ENCODE measurements around the gene SEMA4D.

Gene SEMA4D

DNA sequence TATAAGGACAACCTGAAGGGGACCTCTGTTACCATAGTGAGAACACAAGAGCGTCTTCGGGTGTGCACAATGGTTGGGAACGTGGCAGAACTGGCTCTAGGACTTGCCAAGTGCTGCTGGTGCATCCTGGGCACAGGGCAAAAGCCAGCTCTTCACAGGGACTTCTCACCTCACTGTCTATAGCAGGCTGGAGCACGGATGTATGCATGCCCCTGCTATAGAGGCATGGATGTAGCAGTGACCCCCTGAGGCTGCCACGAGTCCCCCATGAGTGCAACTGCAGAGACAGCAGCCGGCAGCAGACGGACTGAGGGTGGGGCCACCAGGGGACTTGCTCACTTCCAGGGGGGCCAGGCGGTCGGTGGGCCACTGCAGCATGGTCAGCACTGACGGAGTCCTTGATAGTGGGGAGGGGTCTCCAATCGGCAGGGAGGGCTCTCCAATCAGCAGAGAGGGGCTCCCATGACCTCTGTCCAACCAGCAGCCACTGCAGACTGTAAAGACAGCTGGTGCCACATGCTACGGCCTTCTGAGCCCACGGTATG lies 64.9 kb downstream of the SEMA4D start:
- Histone ChIP-seq H2AK5ac (ENCODE audit: low read length) (no peak overlapping the region), H3K4me2 (ENCODE audit: low read length) (no peak overlapping the region), H3K18ac (ENCODE audit: low read length) (no peak overlapping the region), H3K4me1 (ENCODE audit: control insufficient read depth, low read depth, low read length) (peaks cover 5% of the 10 kb centered on the region), H3K36me3 (ENCODE audit: control insufficient read depth, insufficient read depth, low read length) (no peaks in the 10 kb centered on the region), H3K56ac (ENCODE audit: low read length) (no peak overlapping the region), H3K27me3 (ENCODE audit: insufficient read depth, low read length, poor library complexity) (no peaks in the 10 kb centered on the region), H2BK120ac (ENCODE audit: low read depth, low read length) (no peak overlapping the region), H4K5ac (ENCODE audit: low read length) (no peak overlapping the region), H3K23ac (ENCODE audit: low read length) (no peak overlapping the region), H2BK15ac (replicated peaks; ENCODE audit: low read depth) (no peak overlapping the region), H4K8ac (ENCODE audit: low read depth, low read length) (no peak overlapping the region), H3K27ac (ENCODE audit: low read depth, low read length) (no peak overlapping the region), H3K4me3 (ENCODE audit: low read length) (no peak overlapping the region), H3K79me1 (ENCODE audit: low read length) (no peaks in the 10 kb centered on the region), H2BK5ac (ENCODE audit: low read length) (no peak overlapping the region), H3K9ac (ENCODE audit: low read length) (no peak overlapping the region), H3K4ac (ENCODE audit: low read depth, low read length) (no peak overlapping the region), H3K79me2 (ENCODE audit: control insufficient read depth, insufficient read depth, low read length) (no peaks in the 10 kb centered on the region)
- DNase-seq: no peak
- no CpG with 5 or more reads among the region's 13 CpGs for WGBS (ENCODE audit: extremely low coverage, insufficient coverage, low lambda C conversion rate)

DNA sequence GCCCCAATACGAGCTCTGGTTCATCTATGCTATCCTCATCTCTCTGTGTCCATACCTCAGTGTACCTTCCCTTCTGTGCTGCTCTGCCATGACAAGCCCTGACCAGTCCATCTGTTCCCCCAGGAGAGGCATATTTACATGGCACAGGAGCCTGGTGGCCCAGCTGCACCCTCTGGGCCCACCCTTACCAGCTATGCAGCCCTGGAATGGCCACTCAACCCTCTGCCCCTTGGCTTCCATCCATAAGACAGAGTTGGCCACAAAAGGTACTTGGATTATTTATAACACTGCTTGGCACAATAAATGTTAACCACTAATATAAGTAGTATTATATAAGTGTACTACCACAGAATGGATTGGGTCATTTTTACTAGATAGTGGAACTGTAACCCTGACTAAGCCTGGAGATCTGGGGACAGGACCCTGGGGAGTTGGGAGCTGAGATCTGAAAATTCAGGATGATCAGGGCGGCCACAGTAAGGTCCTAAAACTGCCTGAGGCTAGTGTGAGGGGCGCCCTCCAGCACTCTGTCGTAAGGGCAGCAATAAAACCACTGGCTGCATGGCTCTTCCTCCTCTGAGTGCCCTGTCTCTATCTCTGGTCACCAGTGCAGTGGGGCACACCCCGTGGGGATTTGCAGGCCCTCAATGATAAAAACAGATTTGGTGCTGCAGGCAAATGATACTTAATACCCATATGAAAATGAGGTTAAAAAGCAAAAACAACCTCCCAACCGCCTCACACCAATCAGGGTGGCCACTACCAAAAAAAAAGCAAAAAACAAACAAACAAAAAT lies 65.8 kb downstream of the SEMA4D start:
- no peak overlapping the region for H2BK5ac ChIP-seq (ENCODE audit: low read length)
- no peak overlapping the region for H2BK15ac ChIP-seq (replicated peaks; ENCODE audit: low read depth)
- no peak overlapping the region for H4K5ac ChIP-seq (ENCODE audit: low read length)
- H3K56ac ChIP-seq (ENCODE audit: low read length): no peak overlapping the region
- no CpG with 5 or more reads among the region's 6 CpGs for WGBS (ENCODE audit: extremely low coverage, insufficient coverage, low lambda C conversion rate)
- no peaks in the 10 kb centered on the region for H3K79me1 ChIP-seq (ENCODE audit: low read length)
- H3K4me2 ChIP-seq (ENCODE audit: low read length): no peak overlapping the region
- no peaks in the 10 kb centered on the region for H3K36me3 ChIP-seq (ENCODE audit: control insufficient read depth, insufficient read depth, low read length)
- DNase-seq: no peak
- no peak overlapping the region for H3K27ac ChIP-seq (ENCODE audit: low read depth, low read length)
- no peaks in the 10 kb centered on the region for H3K79me2 ChIP-seq (ENCODE audit: control insufficient read depth, insufficient read depth, low read length)
- no peak overlapping the region for H3K18ac ChIP-seq (ENCODE audit: low read length)
- H3K27me3 ChIP-seq (ENCODE audit: insufficient read depth, low read length, poor library complexity): no peaks in the 10 kb centered on the region
- peaks cover 5% of the 10 kb centered on the region for H3K4me1 ChIP-seq (ENCODE audit: control insufficient read depth, low read depth, low read length)
- H3K9ac ChIP-seq (ENCODE audit: low read length): no peak overlapping the region
- no peak overlapping the region for H3K4ac ChIP-seq (ENCODE audit: low read depth, low read length)
- no peak overlapping the region for H2BK120ac ChIP-seq (ENCODE audit: low read depth, low read length)
- no peak overlapping the region for H3K4me3 ChIP-seq (ENCODE audit: low read length)
- H3K23ac ChIP-seq (ENCODE audit: low read length): no peak overlapping the region
- no peak overlapping the region for H2AK5ac ChIP-seq (ENCODE audit: low read length)
- H4K8ac ChIP-seq (ENCODE audit: low read depth, low read length): no peak overlapping the region

- no peak overlapping the region for H4K5ac ChIP-seq (ENCODE audit: low read length)
- no peak overlapping the region for H2AK5ac ChIP-seq (ENCODE audit: low read length)
- H3K18ac ChIP-seq (ENCODE audit: low read length): no peak overlapping the region
- H3K56ac ChIP-seq (ENCODE audit: low read length): no peak overlapping the region
- H2BK120ac ChIP-seq (ENCODE audit: low read depth, low read length): no peak overlapping the region
- no peak overlapping the region for H3K9ac ChIP-seq (ENCODE audit: low read length)
- H4K8ac ChIP-seq (ENCODE audit: low read depth, low read length): no peak overlapping the region
- H2BK15ac ChIP-seq (replicated peaks; ENCODE audit: low read depth): no peak overlapping the region
- no peak overlapping the region for H2BK5ac ChIP-seq (ENCODE audit: low read length)
- peaks cover 3% of the 10 kb centered on the region for H3K4me1 ChIP-seq (ENCODE audit: control insufficient read depth, low read depth, low read length)
- H3K27ac ChIP-seq (ENCODE audit: low read depth, low read length): no peak overlapping the region
- peak overlapping the region; percentile 15 for H3K23ac ChIP-seq (ENCODE audit: low read length)
- H3K4me3 ChIP-seq (ENCODE audit: low read length): no peak overlapping the region
- no peak for DNase-seq
- no peaks in the 10 kb centered on the region for H3K79me1 ChIP-seq (ENCODE audit: low read length)
- H3K79me2 ChIP-seq (ENCODE audit: control insufficient read depth, insufficient read depth, low read length): no peaks in the 10 kb centered on the region
- no CpG with 5 or more reads among the region's 6 CpGs for WGBS (ENCODE audit: extremely low coverage, insufficient coverage, low lambda C conversion rate)
- H3K4me2 ChIP-seq (ENCODE audit: low read length): no peak overlapping the region
- H3K36me3 ChIP-seq (ENCODE audit: control insufficient read depth, insufficient read depth, low read length): no peaks in the 10 kb centered on the region
- no peaks in the 10 kb centered on the region for H3K27me3 ChIP-seq (ENCODE audit: insufficient read depth, low read length, poor library complexity)
- no peak overlapping the region for H3K4ac ChIP-seq (ENCODE audit: low read depth, low read length)
Observed at GRCh38 chr9:89430995-89431394, 66.9 kb downstream of the SEMA4D start.

GRCh38 chr9:89428901-89429890 lies 68.7 kb downstream of the SEMA4D start:
- Histone ChIP-seq H3K56ac (ENCODE audit: low read length) (peak overlapping the region; percentile 36), H3K4me1 (ENCODE audit: control insufficient read depth, low read depth, low read length) (no peaks in the 10 kb centered on the region), H3K27ac (ENCODE audit: low read depth, low read length) (no peak overlapping the region), H3K36me3 (ENCODE audit: control insufficient read depth, insufficient read depth, low read length) (no peaks in the 10 kb centered on the region), H3K4me2 (ENCODE audit: low read length) (no peak overlapping the region), H3K4ac (ENCODE audit: low read depth, low read length) (no peak overlapping the region), H3K27me3 (ENCODE audit: insufficient read depth, low read length, poor library complexity) (no peaks in the 10 kb centered on the region), H3K18ac (ENCODE audit: low read length) (no peak overlapping the region), H2BK5ac (ENCODE audit: low read length) (no peak overlapping the region), H3K9ac (ENCODE audit: low read length) (no peak overlapping the region), H3K79me1 (ENCODE audit: low read length) (no peaks in the 10 kb centered on the region), H3K23ac (ENCODE audit: low read length) (no peak overlapping the region), H4K8ac (ENCODE audit: low read depth, low read length) (no peak overlapping the region), H2BK120ac (ENCODE audit: low read depth, low read length) (no peak overlapping the region), H3K79me2 (ENCODE audit: control insufficient read depth, insufficient read depth, low read length) (no peaks in the 10 kb centered on the region), H4K5ac (ENCODE audit: low read length) (no peak overlapping the region), H2BK15ac (replicated peaks; ENCODE audit: low read depth) (no peak overlapping the region), H3K4me3 (ENCODE audit: low read length) (no peak overlapping the region), H2AK5ac (ENCODE audit: low read length) (no peak overlapping the region)
- WGBS (ENCODE audit: extremely low coverage, insufficient coverage, low lambda C conversion rate): no CpG with 5 or more reads among the region's 25 CpGs
- peak; percentile 95 for DNase-seq

DNA sequence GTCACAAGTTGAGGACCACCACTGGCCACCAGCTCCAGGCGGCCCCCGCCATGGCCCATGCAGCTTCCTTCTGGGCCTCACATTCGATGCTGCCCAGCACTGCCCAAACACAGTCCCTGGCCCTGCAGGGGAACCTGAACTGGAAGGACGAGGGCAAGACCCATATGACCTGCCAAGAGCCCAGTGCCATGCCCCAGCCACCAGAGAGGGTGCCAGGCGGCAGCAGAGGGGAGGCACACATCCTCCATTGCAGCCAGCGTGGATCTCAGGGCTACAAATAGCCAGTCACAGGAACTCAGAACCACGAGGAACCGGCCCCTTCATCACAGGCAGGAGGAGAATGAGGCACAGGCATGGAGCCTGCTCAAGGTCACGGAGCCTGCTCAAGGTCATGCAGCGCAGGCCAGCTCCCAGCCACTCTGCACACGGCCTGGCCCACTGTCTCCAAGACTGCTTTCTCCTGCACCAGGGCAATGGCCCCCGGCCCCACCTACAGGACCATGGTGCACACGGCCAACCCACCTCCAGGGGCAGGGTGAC lies 69.6 kb downstream of the SEMA4D start:
- DNase-seq: no peak
- Histone ChIP-seq H3K4ac (ENCODE audit: low read depth, low read length) (no peak overlapping the region), H3K79me2 (ENCODE audit: control insufficient read depth, insufficient read depth, low read length) (no peaks in the 10 kb centered on the region), H4K8ac (ENCODE audit: low read depth, low read length) (no peak overlapping the region), H3K27ac (ENCODE audit: low read depth, low read length) (no peak overlapping the region), H2BK120ac (ENCODE audit: low read depth, low read length) (no peak overlapping the region), H3K23ac (ENCODE audit: low read length) (no peak overlapping the region), H2AK5ac (ENCODE audit: low read length) (no peak overlapping the region), H3K4me3 (ENCODE audit: low read length) (no peak overlapping the region), H3K79me1 (ENCODE audit: low read length) (no peaks in the 10 kb centered on the region), H3K9ac (ENCODE audit: low read length) (no peak overlapping the region), H2BK5ac (ENCODE audit: low read length) (no peak overlapping the region), H3K4me2 (ENCODE audit: low read length) (no peak overlapping the region), H3K18ac (ENCODE audit: low read length) (no peak overlapping the region), H3K56ac (ENCODE audit: low read length) (no peak overlapping the region), H2BK15ac (replicated peaks; ENCODE audit: low read depth) (no peak overlapping the region), H4K5ac (ENCODE audit: low read length) (no peak overlapping the region), H3K36me3 (ENCODE audit: control insufficient read depth, insufficient read depth, low read length) (no peaks in the 10 kb centered on the region), H3K4me1 (ENCODE audit: control insufficient read depth, low read depth, low read length) (no peaks in the 10 kb centered on the region), H3K27me3 (ENCODE audit: insufficient read depth, low read length, poor library complexity) (no peaks in the 10 kb centered on the region)
- no CpG with 5 or more reads among the region's 13 CpGs for WGBS (ENCODE audit: extremely low coverage, insufficient coverage, low lambda C conversion rate)

Data from mesendoderm (in vitro differentiated cells).